Ovary (tissue), 9 donors: Measurements from ENCODE around the gene ASIC2. TPM values are rescaled to one million over a fixed set of nuclear protein-coding genes. Genes with fewer than 3 reads are reported as not detected.

Experiments used
- DNase-seq, 5 donors: peaks; one replicate each; pipeline ENCODE4 v3.0.0-alpha.2; 2019 to 2020
- H3K27ac ChIP-seq, 2 donors: fragments of 200-600 bp; one replicate each; pipeline versions ENCODE4 v1.5.1 to v1.8.0; 2019 to 2022
- H3K27me3 ChIP-seq: fragments of 200-600 bp; one replicate; pipeline ENCODE4 v1.8.0; 2022
- H3K36me3 ChIP-seq: fragments of 200-600 bp; sonication (generic); one replicate; pipeline ENCODE4 v1.5.1; 2019
- H3K4me1 ChIP-seq: one replicate; pipeline ENCODE4 v1.8.1; 2013; ENCODE audit warnings: mild to moderate bottlenecking, moderate library complexity; ENCODE audit not compliant: insufficient read depth
- H3K4me3 ChIP-seq: fragments of 200-600 bp; sonication (generic); one replicate; pipeline ENCODE4 v1.5.1; 2017
- H3K9me3 ChIP-seq, 2 donors: fragments of 200-600 bp in 1 of 2; sonication (generic) in 1 of 2; one replicate each; pipeline versions ENCODE4 v1.5.1 to v1.8.1; 2013 to 2019; ENCODE audit warnings: mild to moderate bottlenecking in 1 of 2, moderate library complexity in 1 of 2
- EP300 ChIP-seq: sonication (generic); formaldehyde crosslinking; IDR thresholded peaks from one replicate; pipeline ENCODE4 v1.6.1; 2017; ENCODE audit warnings: antibody characterized with exemption
- POLR2A ChIP-seq: fragments of 450-650 bp; IDR thresholded peaks from one replicate; pipeline ENCODE4 v1.6.1; 2017; ENCODE audit warnings: antibody characterized with exemption, mild to moderate bottlenecking, moderate library complexity
- WGBS, 3 donors: extraction: QIAGEN DNeasy Blood & Tissue Kit in 1 of 3; methylation state at CpG; one replicate each; pipeline versions ENCODE4 v1.1.5 to v1.1.7; 2013 to 2017; 5-methylcytosine and 5-hydroxymethylcytosine counted together
- intact Hi-C, 4 donors: fragments of 100-400 bp; cut with DNase I; formaldehyde crosslinking; loops; one replicate each; pipeline versions ENCODE4 v1.11.0 to v1.15.1; 2022 to 2023
- polyA plus RNA-seq, 2 donors: library from polyadenylated mRNA; stranded (reverse); fragments of 200-250 nt in 1 of 2; fragments of 350-450 nt in 1 of 2; fragmentation: Illumina TruSeq in 1 of 2; extraction: RNeasy Lipid Tissue Mini Kit (QIAGEN cat#74804) in 1 of 2; gene quantifications; one replicate each; pipeline ENCODE4 v1.2.3, GENCODE V29; 2013 to 2014
- total RNA-seq, 7 donors: library from RNA; depleted of rRNA in 2 of 7; stranded (reverse); fragments of >200 nt in 2 of 7; fragmentation: NEBNext Ultra II Directional in 3 of 7; extraction: Animal tissue kit (Norgen Biotek cat#: 25700) in 3 of 7; gene quantifications; one replicate each; pipeline versions ENCODE4 v1.1.0 to v1.2.4, GENCODE V29; 2016 to 2023
- TF ChIP-seq, protein P1 (sequence below), 3 donors: fragments of 450-650 bp in 2 of 3; fragments of 200-600 bp in 1 of 3; IDR thresholded peaks; one replicate each; pipeline versions ENCODE4 v1.5.1 to v1.8.0; 2016 to 2022; ENCODE audit warnings: antibody characterized with exemption in 3 of 3, mild to moderate bottlenecking in 1 of 3
- donor health status: DM: no; HTN: no; CAD: no; lungs with moderate emphysema.
- donor health status: DM: no; HTN: no; CAD: no.
- donor health status: Bipolar disorder and iron deficiency.
- donor health status: DM: yes; HTN: yes; CAD: no.
- donor health status: DM: no; HTN: no; CAD: no.
- donor health status: DM: yes; HTN: yes; CAD: no.

ASIC2 gene
- total and polyA plus RNA-seq, 9 donors, result 0.04 to 1.3 (median 0.24) TPM; not detected in 2

DNA sequence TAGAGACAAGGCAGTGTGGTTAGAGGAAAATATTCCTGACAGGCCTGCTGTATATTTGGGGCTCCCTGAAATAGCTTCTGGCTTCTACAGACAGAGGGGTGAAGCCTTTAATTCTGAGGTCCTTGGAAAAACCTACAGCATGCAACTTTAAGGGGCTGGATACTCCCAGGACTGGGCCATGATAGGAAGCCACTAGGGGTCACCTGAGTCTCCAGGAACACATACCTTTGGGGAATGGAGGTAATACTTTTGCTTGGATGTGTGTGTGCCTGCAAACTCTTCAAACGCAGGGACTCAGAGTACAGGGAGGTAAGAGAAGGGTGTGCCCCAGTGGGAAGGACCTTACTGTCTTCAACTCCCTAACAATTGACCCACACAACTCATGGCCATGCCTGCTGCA is 4.1 kb downstream of the ASIC2 start:
- intact Hi-C loops, result no loop called here
- H3K4me3 ChIP-seq, result no peak overlapping the region
- H3K4me1 ChIP-seq, result peaks cover 13% of the 10 kb centered on the region
- no peak overlapping the region for H3K27ac ChIP-seq
- no peak for DNase-seq
- WGBS, 3 donors, result 57 to 68% (median 59%) methylated on average over 1 of the region's 1 CpG
- no peaks in the 10 kb centered on the region for H3K27me3 ChIP-seq
- no peaks in the 10 kb centered on the region for H3K9me3 ChIP-seq
- TF ChIP-seq POLR2A (no peak), EP300 (no peak)
- TF ChIP-seq, protein P1, sequence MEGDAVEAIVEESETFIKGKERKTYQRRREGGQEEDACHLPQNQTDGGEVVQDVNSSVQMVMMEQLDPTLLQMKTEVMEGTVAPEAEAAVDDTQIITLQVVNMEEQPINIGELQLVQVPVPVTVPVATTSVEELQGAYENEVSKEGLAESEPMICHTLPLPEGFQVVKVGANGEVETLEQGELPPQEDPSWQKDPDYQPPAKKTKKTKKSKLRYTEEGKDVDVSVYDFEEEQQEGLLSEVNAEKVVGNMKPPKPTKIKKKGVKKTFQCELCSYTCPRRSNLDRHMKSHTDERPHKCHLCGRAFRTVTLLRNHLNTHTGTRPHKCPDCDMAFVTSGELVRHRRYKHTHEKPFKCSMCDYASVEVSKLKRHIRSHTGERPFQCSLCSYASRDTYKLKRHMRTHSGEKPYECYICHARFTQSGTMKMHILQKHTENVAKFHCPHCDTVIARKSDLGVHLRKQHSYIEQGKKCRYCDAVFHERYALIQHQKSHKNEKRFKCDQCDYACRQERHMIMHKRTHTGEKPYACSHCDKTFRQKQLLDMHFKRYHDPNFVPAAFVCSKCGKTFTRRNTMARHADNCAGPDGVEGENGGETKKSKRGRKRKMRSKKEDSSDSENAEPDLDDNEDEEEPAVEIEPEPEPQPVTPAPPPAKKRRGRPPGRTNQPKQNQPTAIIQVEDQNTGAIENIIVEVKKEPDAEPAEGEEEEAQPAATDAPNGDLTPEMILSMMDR (IDR thresholded peaks at IDR 0.05), result no peak
- H3K36me3 ChIP-seq, result no peaks in the 10 kb centered on the region

DNA sequence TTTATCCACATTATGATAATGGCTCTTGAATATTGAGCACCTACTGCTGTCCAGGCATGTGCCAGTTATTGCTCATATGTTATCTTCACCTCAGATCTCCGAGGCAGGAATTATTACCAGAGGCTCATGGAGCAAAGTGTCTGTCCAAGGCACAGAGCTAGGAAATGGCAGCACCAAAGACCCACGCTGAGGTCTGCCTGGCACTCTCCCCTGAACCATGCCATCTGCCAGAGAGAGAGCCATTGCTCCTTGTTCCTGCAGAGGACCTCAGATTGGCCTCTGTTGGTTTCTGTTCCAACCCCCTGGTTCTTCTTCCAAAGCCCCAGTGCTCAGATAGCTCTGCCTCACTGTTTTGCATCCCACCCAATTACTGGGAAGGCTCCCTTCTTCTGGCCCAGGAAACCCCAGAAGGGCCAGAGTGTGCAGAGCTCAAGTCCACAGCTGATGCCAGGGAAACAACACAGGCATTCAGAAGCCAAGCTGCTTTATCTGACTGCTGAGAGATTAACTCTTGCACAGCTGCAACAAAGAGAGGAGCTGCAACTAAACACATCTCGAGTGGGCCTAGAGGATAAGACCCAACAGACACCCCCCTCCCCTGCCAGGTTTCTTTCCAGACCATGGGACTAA is 5.9 kb downstream of the ASIC2 start:
- 75 to 83% (median 78%) methylated on average over 3 of the region's 3 CpGs for WGBS, 3 donors
- Histone ChIP-seq H3K9me3 (no peaks in the 10 kb centered on the region), H3K27ac (no peak overlapping the region), H3K27me3 (no peaks in the 10 kb centered on the region), H3K4me3 (no peak overlapping the region), H3K4me1 (peaks cover 19% of the 10 kb centered on the region), H3K36me3 (no peaks in the 10 kb centered on the region)
- intact Hi-C loops, result no loop called here
- no peak for DNase-seq
- TF ChIP-seq POLR2A, result no peak
- TF ChIP-seq EP300, result no peak
- TF ChIP-seq, protein P1 (IDR thresholded peaks at IDR 0.05), result no peak

DNA sequence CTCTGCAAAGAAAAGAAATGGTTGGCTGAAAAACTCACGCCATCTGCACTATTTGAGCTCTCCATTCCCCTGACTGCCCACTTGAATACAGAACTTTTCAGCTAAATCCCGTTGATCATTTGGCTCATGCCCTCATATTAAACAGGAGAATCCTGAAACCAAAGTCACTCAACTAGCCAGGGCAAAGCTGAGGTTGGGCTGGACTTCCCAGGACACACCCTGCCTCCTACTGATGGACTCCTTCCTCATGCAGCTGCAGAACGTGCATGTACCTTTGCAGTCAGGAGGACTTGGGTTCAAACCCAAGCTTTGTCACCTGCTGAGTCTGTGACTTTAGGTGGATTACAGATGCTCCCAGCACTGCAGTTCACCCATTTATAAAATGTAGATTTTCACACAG is 7.7 kb downstream of the ASIC2 start:
- Histone ChIP-seq H3K36me3 (no peaks in the 10 kb centered on the region), H3K4me1 (peaks cover 13% of the 10 kb centered on the region), H3K4me3 (no peak overlapping the region), H3K9me3 (no peaks in the 10 kb centered on the region), H3K27me3 (no peaks in the 10 kb centered on the region), H3K27ac (no peak overlapping the region)
- 84 to 90% (median 85%) methylated on average over 3 of the region's 3 CpGs for WGBS, 3 donors
- intact Hi-C loops, result no loop called here
- DNase-seq, result no peak
- TF ChIP-seq, protein P1 (IDR thresholded peaks at IDR 0.05), result no peak
- no peak for TF ChIP-seq EP300
- TF ChIP-seq POLR2A, result no peak

DNA sequence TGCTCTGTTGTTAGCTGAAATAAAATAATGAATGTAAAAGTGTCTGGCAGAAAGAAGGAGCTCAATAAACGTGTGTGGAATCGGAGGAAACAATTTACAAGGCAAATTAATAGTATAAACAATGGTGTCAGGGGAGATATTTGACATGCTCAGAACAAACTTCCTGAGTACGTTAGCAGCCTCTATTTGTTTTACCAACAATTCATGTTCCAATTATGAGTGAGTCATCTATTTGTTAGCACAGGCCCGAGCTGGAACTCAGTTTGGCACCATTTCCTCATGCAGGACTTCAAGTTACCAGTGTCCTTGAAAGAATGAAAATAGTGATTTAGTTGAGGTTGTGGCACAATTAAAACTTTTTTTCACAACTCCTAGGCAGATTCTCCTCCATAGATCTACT is 9.1 kb downstream of the ASIC2 start:
- TF ChIP-seq, protein P1 (IDR thresholded peaks at IDR 0.05), result no peak
- TF ChIP-seq POLR2A (no peak), EP300 (no peak)
- peaks cover 13% of the 10 kb centered on the region for H3K4me1 ChIP-seq
- no peak overlapping the region for H3K4me3 ChIP-seq
- no peak overlapping the region for H3K27ac ChIP-seq
- DNase-seq, result peak in 4 of 5 donors; percentile 37 to 71 (median 54)
- no peaks in the 10 kb centered on the region for H3K36me3 ChIP-seq
- intact Hi-C loops, result no loop called here
- no peaks in the 10 kb centered on the region for H3K27me3 ChIP-seq
- 3 to 5% (median 4%) methylated on average over 4 of the region's 4 CpGs for WGBS, 3 donors
- H3K9me3 ChIP-seq, result no peaks in the 10 kb centered on the region
